B cell (primary cell): ENCODE results near the gene TMEM156. TPM values are rescaled to one million over a fixed set of nuclear protein-coding genes. Genes with fewer than 3 reads are reported as not detected.
A peak's percentile ranks its signal among the peaks of the same experiment; 100 is the strongest.

Source experiments
- ATAC-seq: fragments of 200-7000 bp; cut with Tn5 transposase; one replicate; pipeline ENCODE4 v1.10.0; 2021; ENCODE audit warnings: low read depth, mild to moderate bottlenecking, moderate number of reproducible peaks, moderate library complexity
- CTCF ChIA-PET: fragments of 350-600 bp; sonication (Branson Sonifier 250); formaldehyde crosslinking; loops from one replicate; lab custom pipeline; 2021; ENCODE audit warnings: antibody characterized with exemption, inconsistent platforms; lab: Charles Lee
- POLR2A ChIA-PET: fragments of 350-600 bp; sonication (Branson Sonifier 250); formaldehyde crosslinking; loops from one replicate; lab custom pipeline; 2021; ENCODE audit warnings: antibody characterized with exemption; lab: Charles Lee
- DNase-seq: peaks from one replicate; pipeline ENCODE4 v3.0.0; 2013
- H2AFZ ChIP-seq: 2 replicates; pipeline ENCODE4 v1.6.1; 2012; ENCODE audit warnings: mild to moderate bottlenecking, low read depth, low read length; ENCODE audit not compliant: insufficient read depth, poor library complexity, severe bottlenecking
- H3K27ac ChIP-seq, 2 donors: 1 replicate in 1 of 2; 2 replicates in 1 of 2; pipeline ENCODE4 v1.5.1; 2012 to 2013; ENCODE audit warnings: low read length in 2 of 2, mild to moderate bottlenecking in 2 of 2, moderate library complexity in 1 of 2
- H3K27me3 ChIP-seq, 4 experiments: fragments of 200-600 bp in 1 of 4; sonication (generic) in 1 of 4; replicated peaks in 1 of 4; 1 replicate in 2 of 4; 2 replicates in 2 of 4; pipeline versions ENCODE4 v1.6.1 to v1.7.0; 2013 to 2016; ENCODE audit warnings: low read length in 3 of 4, mild to moderate bottlenecking in 2 of 4, mixed read lengths in 1 of 4, moderate library complexity in 1 of 4; ENCODE audit not compliant: insufficient read depth in 4 of 4, control insufficient read depth in 3 of 4; ENCODE audit errors: control extremely low read depth in 1 of 4
- H3K36me3 ChIP-seq, 2 experiments: replicated peaks in 1 of 2; 1 replicate in 1 of 2; 2 replicates in 1 of 2; pipeline versions ENCODE4 v1.6.1 to v1.7.1; 2013; ENCODE audit warnings: low read length in 1 of 2; ENCODE audit not compliant: insufficient read depth in 2 of 2, control insufficient read depth in 1 of 2; ENCODE audit errors: control extremely low read depth in 1 of 2, extremely low read depth in 1 of 2
- H3K4me1 ChIP-seq, 2 donors: fragments of 200-600 bp in 1 of 2; sonication (generic) in 1 of 2; 1 replicate in 1 of 2; 2 replicates in 1 of 2; pipeline versions ENCODE4 v1.5.1 to v1.6.1; 2013 to 2017; ENCODE audit warnings: low read length in 2 of 2; ENCODE audit not compliant: control insufficient read depth in 2 of 2, insufficient read depth in 2 of 2
- H3K4me2 ChIP-seq: replicated peaks from 2 replicates; pipeline ENCODE3; 2012; ENCODE audit warnings: mild to moderate bottlenecking, low read depth, low read length; ENCODE audit not compliant: poor library complexity, severe bottlenecking
- H3K4me3 ChIP-seq, 5 experiments: fragments of 200-600 bp in 1 of 5; sonication (generic) in 1 of 5; 1 replicate in 3 of 5; 2 replicates in 2 of 5; pipeline versions ENCODE4 v1.5.1 to v1.7.0; 2011 to 2016; ENCODE audit warnings: low read length in 4 of 5, mild to moderate bottlenecking in 4 of 5, low read depth in 2 of 5, control low read depth in 1 of 5, moderate library complexity in 1 of 5; ENCODE audit not compliant: insufficient read depth in 1 of 5; ENCODE audit errors: control extremely low read depth in 1 of 5, extremely low read depth in 1 of 5
- H3K79me2 ChIP-seq: fragments of 200-600 bp; sonication (generic); one replicate; pipeline ENCODE4 v1.6.0; 2016; ENCODE audit warnings: low read length; ENCODE audit not compliant: control insufficient read depth, insufficient read depth
- H3K9ac ChIP-seq: fragments of 200-600 bp; sonication (generic); 2 replicates; pipeline ENCODE4 v1.6.1; 2017; ENCODE audit warnings: mild to moderate bottlenecking, low read length, moderate library complexity
- H3K9me3 ChIP-seq, 3 donors: one replicate each; pipeline versions ENCODE4 v1.6.1 to v1.7.1; 2013; ENCODE audit warnings: low read length in 2 of 3; ENCODE audit not compliant: control insufficient read depth in 2 of 3, insufficient read depth in 1 of 3; ENCODE audit errors: control extremely low read depth in 1 of 3
- H4K20me1 ChIP-seq: 2 replicates; pipeline ENCODE4 v1.6.0; 2012; ENCODE audit warnings: mild to moderate bottlenecking, low read length; ENCODE audit not compliant: insufficient read depth, control insufficient read depth, poor library complexity, severe bottlenecking
- H3K27ac Mint-ChIP-seq: one replicate; pipeline ENCODE4 v1.8.0; 2021; ENCODE audit warnings: mixed read lengths
- H3K27me3 Mint-ChIP-seq: one replicate; pipeline ENCODE4 v1.8.0; 2021; ENCODE audit warnings: mixed read lengths
- H3K4me1 Mint-ChIP-seq: one replicate; pipeline ENCODE4 v1.8.0; 2021; ENCODE audit warnings: mixed read lengths
- H3K4me3 Mint-ChIP-seq: one replicate; pipeline ENCODE4 v1.8.0; 2021; ENCODE audit warnings: mixed read lengths
- H3K9me3 Mint-ChIP-seq: one replicate; pipeline ENCODE4 v1.8.0; 2022; ENCODE audit warnings: mixed read lengths; ENCODE audit not compliant: insufficient read depth
- EZH2 ChIP-seq: IDR thresholded peaks from 2 replicates; pipeline ENCODE4 v1.6.1; 2012; ENCODE audit warnings: borderline replicate concordance, low read depth, mild to moderate bottlenecking, moderate library complexity, low read length; ENCODE audit not compliant: insufficient read depth, poor library complexity, severe bottlenecking
- WGBS: methylation state at CpG from one replicate; pipeline ENCODE4 v1.1.5; 2013; ENCODE audit warnings: missing lambda C conversion rate; ENCODE audit not compliant: insufficient coverage; 5-methylcytosine and 5-hydroxymethylcytosine counted together
- intact Hi-C: fragments of 100-400 bp; cut with micrococcal nuclease; formaldehyde crosslinking; loops from one replicate; pipeline ENCODE4 v1.10.0; 2022
- polyA plus RNA-seq: library from polyadenylated mRNA; depleted of rRNA; stranded (reverse); fragments of >200 nt; gene quantifications from 2 replicates; pipeline ENCODE4 v1.2.3, GENCODE V29; 2012
- total RNA-seq, 2 donors: library from RNA; stranded (reverse); fragments of 120-200 nt in 1 of 2; gene quantifications; 1 replicate in 1 of 2; 2 replicates in 1 of 2; pipeline versions ENCODE4 v1.2.3 to v1.2.4, GENCODE V29; 2013 to 2022
- TF ChIP-seq, protein P1 (sequence below): fragments of 200-600 bp; IDR thresholded peaks from one replicate; pipeline ENCODE4 v1.8.0; 2022; ENCODE audit warnings: antibody characterized with exemption, mild to moderate bottlenecking

TMEM156 gene
- total and polyA plus RNA-seq, 2 donors (not counting 1 experiment from before 2014, with no cell fraction given): 58.4 to 59.9 TPM

DNA sequence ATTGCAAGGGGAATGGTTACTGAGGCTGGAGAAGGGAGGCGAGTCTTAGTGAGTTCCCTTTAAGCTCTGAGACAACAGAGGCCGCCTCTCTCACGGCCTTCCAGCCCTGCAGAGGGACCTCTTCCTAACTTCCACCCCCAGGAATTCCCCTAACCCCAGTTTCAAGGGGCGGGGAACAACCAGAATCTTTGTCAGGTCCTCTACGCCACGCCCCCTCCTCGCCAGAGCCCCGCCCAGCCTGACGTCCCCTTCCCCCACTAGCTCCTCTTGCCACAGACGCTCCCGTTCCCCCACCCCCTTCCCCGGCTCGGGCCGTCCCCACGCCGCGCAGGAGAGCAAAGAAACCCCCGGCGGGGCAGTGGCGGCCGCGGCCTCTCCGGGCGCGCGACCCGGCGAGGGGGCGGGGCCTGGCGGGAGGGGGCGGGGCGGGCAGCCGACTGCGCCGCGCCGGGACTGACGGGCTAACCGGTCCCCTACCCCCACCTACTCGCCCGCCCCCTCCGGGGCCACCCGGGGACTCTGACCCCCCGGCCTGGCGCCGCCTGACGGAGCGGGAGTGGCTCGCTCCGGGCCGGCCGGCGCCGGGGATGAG is 12.3 kb upstream of the TMEM156 start:
- POLR2A ChIA-PET: interaction anchor here (0.8 to 3.8 kb wide), 6 partner anchors 12 to 283 kb away, joined by 3 to 30 read pairs (median 6); partner anchors contain the start of gene TMEM156
- peak; percentile 99 for DNase-seq
- Histone ChIP-seq H3K4me3 (peak overlapping the region; percentile 66 to 94 (median 75)), H3K4me2 (peak overlapping the region; percentile 80), H3K9me3 (no peaks in the 10 kb centered on the region), H3K79me2 (peaks cover 43% of the 10 kb centered on the region), H3K27me3 (no peaks in the 10 kb centered on the region), H3K27ac (peak overlapping the region; percentile 93 to 95), H3K9ac (peak overlapping the region; percentile 77), H2AFZ (peak overlapping the region; percentile 64), H4K20me1 (peaks cover 24% of the 10 kb centered on the region), H3K4me1 (peaks cover 45 to 48% of the 10 kb centered on the region in 2 donors), H3K36me3 (peaks cover 0 to 4% of the 10 kb centered on the region in 2 experiments)
- CTCF ChIA-PET: interaction anchor here (0.9 to 6.6 kb wide), 11 partner anchors 10 to 285 kb away, joined by 3 to 55 read pairs (median 6); partner anchors contain the start of genes TLR10 and TMEM156
- Mint-ChIP-seq H3K4me3 (peak overlapping the region; percentile 80), H3K27ac (peak overlapping the region; percentile 90), H3K9me3 (no peaks in the 10 kb centered on the region), H3K4me1 (peaks cover 59% of the 10 kb centered on the region), H3K27me3 (no peaks in the 10 kb centered on the region)
- WGBS: 0% methylated on average over 41 of the region's 54 CpGs
- ATAC-seq: peak; percentile 85
- TF ChIP-seq, protein P1, sequence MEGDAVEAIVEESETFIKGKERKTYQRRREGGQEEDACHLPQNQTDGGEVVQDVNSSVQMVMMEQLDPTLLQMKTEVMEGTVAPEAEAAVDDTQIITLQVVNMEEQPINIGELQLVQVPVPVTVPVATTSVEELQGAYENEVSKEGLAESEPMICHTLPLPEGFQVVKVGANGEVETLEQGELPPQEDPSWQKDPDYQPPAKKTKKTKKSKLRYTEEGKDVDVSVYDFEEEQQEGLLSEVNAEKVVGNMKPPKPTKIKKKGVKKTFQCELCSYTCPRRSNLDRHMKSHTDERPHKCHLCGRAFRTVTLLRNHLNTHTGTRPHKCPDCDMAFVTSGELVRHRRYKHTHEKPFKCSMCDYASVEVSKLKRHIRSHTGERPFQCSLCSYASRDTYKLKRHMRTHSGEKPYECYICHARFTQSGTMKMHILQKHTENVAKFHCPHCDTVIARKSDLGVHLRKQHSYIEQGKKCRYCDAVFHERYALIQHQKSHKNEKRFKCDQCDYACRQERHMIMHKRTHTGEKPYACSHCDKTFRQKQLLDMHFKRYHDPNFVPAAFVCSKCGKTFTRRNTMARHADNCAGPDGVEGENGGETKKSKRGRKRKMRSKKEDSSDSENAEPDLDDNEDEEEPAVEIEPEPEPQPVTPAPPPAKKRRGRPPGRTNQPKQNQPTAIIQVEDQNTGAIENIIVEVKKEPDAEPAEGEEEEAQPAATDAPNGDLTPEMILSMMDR: no peak
- TF ChIP-seq EZH2: no peak
- intact Hi-C loops: loop anchor here (1.0 to 10.0 kb wide), 8 partner anchors 12 to 1260 kb away; partner anchors contain the start of genes LIAS, PDS5A, RPL9 and TMEM156
